ENCODE results near the gene SLC43A2.

- TF ChIP-seq CTCF (IDR thresholded peaks at IDR 0.05): no peak
- TF ChIP-seq POLR2A (IDR thresholded peaks at IDR 0.05): no peak
Measured at GRCh38 chr17:1620486-1620885, 8.1 kb downstream of the SLC43A2 start.

Data from right lobe of liver (tissue), 4 donors.